Tibial artery (tissue), 4 donors: Measurements from ENCODE around the gene LILRB2.

ENCODE experiments used
- DNase-seq, 2 donors: peaks; one replicate each; pipeline ENCODE4 v3.0.0-alpha.2; 2019
- H3K27ac ChIP-seq, 2 donors: fragments of 200-600 bp; sonication (generic) in 1 of 2; 1 replicate in 1 of 2; 2 replicates in 1 of 2; pipeline ENCODE4 v1.5.1; 2018 to 2019; ENCODE audit warnings: mild to moderate bottlenecking in 1 of 2
- H3K27me3 ChIP-seq, 2 donors: fragments of 200-600 bp; sonication (generic) in 1 of 2; one replicate each; pipeline versions ENCODE4 v1.5.1 to v1.6.0; 2016 to 2019
- H3K36me3 ChIP-seq, 3 donors: fragments of 200-600 bp; sonication (generic) in 2 of 3; one replicate each; pipeline ENCODE4 v1.5.1; 2016 to 2019; ENCODE audit warnings: mild to moderate bottlenecking in 2 of 3
- H3K4me1 ChIP-seq, 4 donors: fragments of 200-600 bp; sonication (generic) in 2 of 4; 1 replicate in 3 of 4; 2 replicates in 1 of 4; pipeline ENCODE4 v1.5.1; 2016 to 2019
- H3K4me3 ChIP-seq, 2 donors: fragments of 200-600 bp; sonication (generic) in 1 of 2; 1 replicate in 1 of 2; 2 replicates in 1 of 2; pipeline ENCODE4 v1.5.1; 2018 to 2019; ENCODE audit warnings: mild to moderate bottlenecking in 2 of 2
- H3K9me3 ChIP-seq, 3 donors: fragments of 200-600 bp; sonication (generic) in 1 of 3; one replicate each; pipeline ENCODE4 v1.5.1; 2016 to 2019
- intact Hi-C: fragments of 100-400 bp; cut with DNase I; formaldehyde crosslinking; loops from one replicate; pipeline ENCODE4 v1.15.0; 2023; ENCODE audit warnings: low total_unique reads
- TF ChIP-seq, protein P1 (sequence below), 2 experiments: fragments of 200-600 bp in 1 of 2; fragments of 450-650 bp in 1 of 2; IDR thresholded peaks; one replicate each; pipeline ENCODE4 v1.5.1; 2017 to 2019; ENCODE audit warnings: antibody characterized with exemption in 2 of 2, mild to moderate bottlenecking in 1 of 2, moderate library complexity in 1 of 2

LILRB2 gene

DNA sequence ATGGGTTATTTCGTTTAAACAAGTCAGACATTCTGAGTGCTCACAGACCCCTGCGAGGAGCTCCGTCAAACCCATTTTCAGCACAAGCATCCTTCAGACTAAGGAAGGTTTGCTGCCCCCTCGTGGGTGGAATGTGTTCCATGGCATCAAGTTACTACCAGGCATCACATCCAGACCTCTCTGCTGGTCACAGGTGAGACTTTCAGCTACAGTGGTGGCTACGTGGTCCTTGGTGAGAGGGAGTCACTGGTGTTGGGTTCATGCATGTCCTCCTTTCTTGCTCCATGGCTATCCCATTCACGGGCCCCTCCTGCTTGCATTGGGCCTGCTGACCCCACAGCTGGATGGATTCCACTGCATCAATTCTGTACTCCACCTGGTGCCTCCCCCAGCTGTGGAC, 14.8 kb downstream of the LILRB2 start:
- intact Hi-C loops, result no loop called here
- Histone ChIP-seq H3K27ac (no peak overlapping the region), H3K4me3 (no peak overlapping the region), H3K36me3 (no peaks in the 10 kb centered on the region), H3K27me3 (no peaks in the 10 kb centered on the region), H3K4me1 (no peaks in the 10 kb centered on the region), H3K9me3 (no peaks in the 10 kb centered on the region)
- DNase-seq, result peak in 1 of 2 donors; percentile 75
- TF ChIP-seq, protein P1, sequence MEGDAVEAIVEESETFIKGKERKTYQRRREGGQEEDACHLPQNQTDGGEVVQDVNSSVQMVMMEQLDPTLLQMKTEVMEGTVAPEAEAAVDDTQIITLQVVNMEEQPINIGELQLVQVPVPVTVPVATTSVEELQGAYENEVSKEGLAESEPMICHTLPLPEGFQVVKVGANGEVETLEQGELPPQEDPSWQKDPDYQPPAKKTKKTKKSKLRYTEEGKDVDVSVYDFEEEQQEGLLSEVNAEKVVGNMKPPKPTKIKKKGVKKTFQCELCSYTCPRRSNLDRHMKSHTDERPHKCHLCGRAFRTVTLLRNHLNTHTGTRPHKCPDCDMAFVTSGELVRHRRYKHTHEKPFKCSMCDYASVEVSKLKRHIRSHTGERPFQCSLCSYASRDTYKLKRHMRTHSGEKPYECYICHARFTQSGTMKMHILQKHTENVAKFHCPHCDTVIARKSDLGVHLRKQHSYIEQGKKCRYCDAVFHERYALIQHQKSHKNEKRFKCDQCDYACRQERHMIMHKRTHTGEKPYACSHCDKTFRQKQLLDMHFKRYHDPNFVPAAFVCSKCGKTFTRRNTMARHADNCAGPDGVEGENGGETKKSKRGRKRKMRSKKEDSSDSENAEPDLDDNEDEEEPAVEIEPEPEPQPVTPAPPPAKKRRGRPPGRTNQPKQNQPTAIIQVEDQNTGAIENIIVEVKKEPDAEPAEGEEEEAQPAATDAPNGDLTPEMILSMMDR (IDR thresholded peaks at IDR 0.05), result peak; percentile 53 to 56

DNA sequence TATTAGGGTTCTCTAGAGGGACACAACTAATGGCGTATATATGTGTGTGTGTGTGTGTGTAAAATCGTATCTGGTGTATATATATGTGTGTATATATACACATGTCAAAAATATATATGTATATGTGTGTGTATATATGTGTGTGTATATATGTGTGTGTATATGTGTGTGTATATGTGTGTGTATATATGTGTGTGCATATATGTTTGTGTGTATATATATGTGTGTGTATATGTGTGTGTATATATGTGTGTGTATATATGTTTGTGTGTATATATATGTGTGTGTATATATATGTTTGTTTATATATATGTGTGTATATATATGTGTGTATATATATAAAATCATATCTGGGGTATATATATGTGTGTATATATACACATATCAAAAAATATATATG, 18.4 kb downstream of the LILRB2 start:
- Histone ChIP-seq H3K9me3 (no peaks in the 10 kb centered on the region), H3K36me3 (no peaks in the 10 kb centered on the region), H3K27me3 (peaks cover 0 to under 1% of the 10 kb centered on the region in 2 donors), H3K4me3 (no peak overlapping the region), H3K4me1 (no peaks in the 10 kb centered on the region), H3K27ac (no peak overlapping the region)
- intact Hi-C loops, result no loop called here
- DNase-seq, result no peak
- TF ChIP-seq, protein P1 (IDR thresholded peaks at IDR 0.05), result no peak

DNA sequence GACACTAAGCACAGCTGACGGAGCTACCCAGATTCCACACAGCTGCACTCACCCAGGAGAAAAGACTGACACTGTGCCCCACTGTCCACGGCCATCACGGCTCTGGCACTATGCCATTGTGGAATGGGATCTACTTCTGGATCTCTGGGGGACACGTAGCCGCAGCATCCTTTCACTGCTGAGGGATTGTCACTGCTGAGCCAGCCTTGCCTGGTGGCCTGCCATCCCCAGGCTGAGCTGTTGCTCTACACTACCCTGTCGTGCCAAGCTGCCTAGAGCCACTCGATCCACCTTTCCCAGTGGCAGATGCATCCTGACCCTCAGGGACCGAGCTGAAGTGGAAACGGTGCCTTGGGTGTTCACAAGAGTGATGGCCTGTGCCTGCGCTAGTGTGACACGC, 18.8 kb downstream of the LILRB2 start:
- DNase-seq, result no peak
- Histone ChIP-seq H3K4me1 (no peaks in the 10 kb centered on the region), H3K27ac (no peak overlapping the region), H3K9me3 (no peaks in the 10 kb centered on the region), H3K27me3 (peaks cover 0 to 4% of the 10 kb centered on the region in 2 donors), H3K4me3 (no peak overlapping the region), H3K36me3 (no peaks in the 10 kb centered on the region)
- TF ChIP-seq, protein P1 (IDR thresholded peaks at IDR 0.05), result no peak
- intact Hi-C loops, result no loop called here

DNA sequence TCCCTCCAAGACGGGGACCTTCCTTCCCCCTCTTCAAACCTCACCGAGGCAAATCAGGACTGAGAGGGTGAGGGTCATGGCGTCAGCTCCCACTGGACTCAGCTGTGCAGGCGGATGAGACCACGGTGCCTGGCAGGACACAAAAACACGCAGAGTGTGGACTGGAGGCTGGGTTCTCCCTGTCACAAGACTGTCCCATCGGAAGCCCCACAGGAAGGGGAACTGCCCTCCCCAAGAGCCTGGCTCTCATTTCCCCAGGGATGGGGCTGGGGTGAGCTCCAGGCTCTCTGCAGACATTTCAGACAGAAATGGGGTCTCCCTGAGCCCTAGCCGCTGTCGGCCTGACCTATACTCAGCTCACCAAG, 23.8 kb downstream of the LILRB2 start, which contains the start of gene LILRB5:
LILRB5 (minus strand) TSS at position 158 of the 365 bp plus-strand sequence; CDS start at position 78, 80 bp downstream.
- Histone ChIP-seq H3K4me1 (no peaks in the 10 kb centered on the region), H3K27ac (no peak within 1 kb of the TSS), H3K27me3 (peaks cover 0 to 52% of the 10 kb centered on the region in 2 donors), H3K4me3 (peak within 1 kb of the TSS in 1 of 2 donors; percentile 16), H3K9me3 (no peaks in the 10 kb centered on the region), H3K36me3 (no peaks in the 10 kb centered on the region)
- peak in 1 of 2 donors; percentile 48 for DNase-seq
- intact Hi-C loops, result no loop called here
- TF ChIP-seq, protein P1 (IDR thresholded peaks at IDR 0.05), result no peak

DNA sequence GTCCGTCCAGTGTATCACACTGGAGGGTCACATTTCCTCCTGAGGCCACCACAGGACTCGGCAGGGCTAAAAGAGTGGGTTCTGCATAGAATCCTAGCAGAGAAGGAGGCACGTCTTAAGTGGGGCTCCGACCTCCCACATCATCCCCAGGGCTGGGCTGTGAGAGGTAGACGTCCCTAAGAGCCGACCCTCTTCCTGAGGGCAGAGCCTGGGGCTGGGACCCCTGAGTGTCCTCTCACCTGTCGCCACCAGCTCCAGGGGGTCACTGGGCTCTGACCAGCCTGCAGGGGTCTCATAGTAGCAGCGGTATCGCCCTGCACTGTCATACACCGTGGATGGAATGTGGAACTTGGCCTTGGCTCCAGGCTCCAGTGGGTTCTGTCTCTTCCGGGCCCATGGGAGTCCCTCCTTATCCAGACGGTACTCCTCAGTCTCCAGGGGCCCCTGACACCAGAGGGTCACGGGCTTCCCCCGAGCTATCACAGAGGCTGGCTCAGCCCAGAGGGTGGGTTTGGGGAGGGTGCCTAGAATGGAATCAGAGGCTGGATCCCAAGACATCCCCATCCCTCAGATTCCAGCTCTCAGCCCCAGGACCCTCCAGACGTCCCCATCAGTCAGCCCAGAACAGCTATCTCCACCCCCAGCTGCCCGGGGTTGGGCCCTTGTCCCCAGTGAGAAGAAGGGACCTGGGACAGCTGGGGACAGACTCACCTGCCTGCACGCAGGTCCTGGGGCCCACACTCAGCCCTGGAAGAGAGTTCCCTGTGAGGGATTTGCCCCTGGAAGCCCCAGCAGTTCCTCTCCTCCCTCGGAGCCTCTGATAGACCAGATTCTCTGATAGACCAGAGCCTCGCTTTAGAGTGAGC, 24.4 kb downstream of the LILRB2 start:
- peak overlapping the region in 1 of 2 donors; percentile 16 for H3K4me3 ChIP-seq
- H3K27ac ChIP-seq, result no peak overlapping the region
- intact Hi-C loops, result no loop called here
- H3K9me3 ChIP-seq, result no peaks in the 10 kb centered on the region
- H3K27me3 ChIP-seq, result peaks cover 0 to 53% of the 10 kb centered on the region in 2 donors
- DNase-seq, result no peak
- no peaks in the 10 kb centered on the region for H3K36me3 ChIP-seq
- TF ChIP-seq, protein P1 (IDR thresholded peaks at IDR 0.05), result no peak
- H3K4me1 ChIP-seq, result no peaks in the 10 kb centered on the region
